Heart right ventricle (tissue), 16 donors: ENCODE measurements around the gene MGLL. TPM values are rescaled to one million over a fixed set of nuclear protein-coding genes. Genes with fewer than 3 reads are reported as not detected.

ENCODE experiments used
- ATAC-seq, 8 donors: fragments of 200-7000 bp; cut with Tn5 transposase; one replicate each; pipeline ENCODE4 v1.9.1; 2020; ENCODE audit warnings: mild to moderate bottlenecking in 8 of 8, moderate library complexity in 8 of 8, moderate number of reproducible peaks in 1 of 8
- DNase-seq, 2 donors: peaks; one replicate each; pipeline ENCODE4 v3.0.0-alpha.2; 2020
- H3K27ac ChIP-seq, 10 donors: fragments of 200-600 bp; sonication (generic) in 2 of 10; one replicate each; pipeline versions ENCODE4 v1.5.0 to v1.8.0; 2020 to 2022; ENCODE audit warnings: mild to moderate bottlenecking in 3 of 10
- H3K27me3 ChIP-seq, 7 donors: fragments of 200-600 bp; one replicate each; pipeline ENCODE4 v1.8.0; 2021 to 2022; ENCODE audit warnings: mild to moderate bottlenecking in 2 of 7
- H3K36me3 ChIP-seq, 9 donors: fragments of 200-600 bp; sonication (generic) in 1 of 9; one replicate each; pipeline versions ENCODE4 v1.5.0 to v1.8.0; 2020 to 2022; ENCODE audit warnings: mild to moderate bottlenecking in 2 of 9
- H3K4me1 ChIP-seq, 9 donors: fragments of 200-600 bp; sonication (generic) in 1 of 9; one replicate each; pipeline versions ENCODE4 v1.5.0 to v1.8.0; 2020 to 2022; ENCODE audit warnings: mild to moderate bottlenecking in 4 of 9
- H3K4me3 ChIP-seq, 10 donors: fragments of 200-600 bp; sonication (generic) in 2 of 10; one replicate each; pipeline versions ENCODE4 v1.5.0 to v1.8.0; 2020 to 2022; ENCODE audit warnings: mild to moderate bottlenecking in 7 of 10, moderate library complexity in 2 of 10
- H3K9me3 ChIP-seq, 11 donors: fragments of 200-600 bp in 10 of 11; sonication (generic) in 2 of 11; one replicate each; pipeline versions ENCODE4 v1.5.0 to v1.8.0; 2013 to 2022; ENCODE audit warnings: mild to moderate bottlenecking in 2 of 11, control low read depth in 1 of 11, moderate library complexity in 1 of 11
- CTCF ChIP-seq, 9 donors: fragments of 200-600 bp; sonication (generic) in 2 of 9; IDR thresholded peaks; one replicate each; pipeline versions ENCODE4 v1.5.0 to v1.8.0; 2021 to 2022; ENCODE audit warnings: antibody characterized with exemption in 9 of 9, mild to moderate bottlenecking in 5 of 9, moderate library complexity in 1 of 9
- WGBS, 2 donors: extraction: QIAGEN DNeasy Blood & Tissue Kit; methylation state at CpG; one replicate each; pipeline ENCODE4 v1.1.7; 2013; ENCODE audit warnings: inconsistent platforms in 1 of 2; 5-methylcytosine and 5-hydroxymethylcytosine counted together
- intact Hi-C, 10 donors: fragments of 100-400 bp; cut with DNase I; formaldehyde crosslinking; loops; one replicate each; pipeline versions ENCODE4 v1.11.1 to v1.14.2; 2022
- polyA plus RNA-seq, 2 donors: library from polyadenylated mRNA; stranded (reverse); fragments of 200-250 nt; gene quantifications; one replicate each; pipeline ENCODE4 v1.2.3, GENCODE V29; 2013
- total RNA-seq, 10 donors: library from RNA; stranded (reverse); fragmentation: NEBNext Ultra II Directional in 3 of 10; extraction: Animal tissue kit (Norgen Biotek cat#: 25700) in 3 of 10; gene quantifications; one replicate each; pipeline versions ENCODE4 v1.2.1 to v1.2.4, GENCODE V29; 2021 to 2023
- donor health status: Arrhythmogenic right ventricular cardiomyopathy.
- donor health status: ischemic (EF 13 %, LVEDD 7.1; RV severe dilation, severe dysfunction).
- donor health status: healthy with polysubstance abuse.
- donor health status: DM: no; HTN: yes; CAD: no.
- donor health status: DM: no; HTN: no; CAD: no.
- donor health status: ischemic (EF 25% LVEDD 6.9; RV normal size, moderate dysfunction).
- donor health status: ischemic (EF 25% LVEDD 5.7; RV mildly dilated, moderate dysfunction).
- donor health status: healthy.
- donor health status: DM: yes; HTN: yes; CAD: no.
- donor health status: Ischemic cardiomyopathy.
- donor health status: ischemic (EF 35%, LVEDD 5.7; RV mildly dilated, moderate dysfunction).
- donor health status: nonischemic (EF 11% LVEDD 7.7; RV severe dilation, severe dysfunction).
- donor health status: DM: yes; HTN: yes; CAD: no.
- donor health status: PGD.
- donor health status: ischemic (EF 29% LVEDD 5.4; RV normal size, mild dysfunction).
- donor health status: nonischemic (EF 23%, LVEDD 6.1; RV moderate dilation, normal function).

MGLL gene
- total and polyA plus RNA-seq, 12 donors: 35.7 to 103 (median 65.2) TPM

GRCh38 chr3:127853681-127854080 lies 31.4 kb upstream of the MGLL start:
- H3K4me3 ChIP-seq: no peak overlapping the region
- DNase-seq: no peak

GRCh38 chr3:127851899-127852298 lies 29.6 kb upstream of the MGLL start:
- H3K4me1 ChIP-seq: peaks cover 0 to 13% (median 0%) of the 10 kb centered on the region in 9 donors
- no peaks in the 10 kb centered on the region for H3K36me3 ChIP-seq
- no peak for DNase-seq
- no peaks in the 10 kb centered on the region for H3K9me3 ChIP-seq
- intact Hi-C loops: loop anchor here in 3 of 10 donors (5.0 to 10.0 kb wide), 2 partner anchors 120 to 123 kb away; no protein-coding TSS in a partner anchor
- H3K4me3 ChIP-seq: no peak overlapping the region
- 84 to 86% methylated on average over 9 of the region's 9 CpGs for WGBS, 2 donors
- no peak overlapping the region for H3K27ac ChIP-seq
- no peaks in the 10 kb centered on the region for H3K27me3 ChIP-seq
- no peak for ATAC-seq
- TF ChIP-seq CTCF (IDR thresholded peaks at IDR 0.05): no peak

More at GRCh38 chr3:127853681-127854080, 31.4 kb upstream of the MGLL start:
- Histone ChIP-seq H3K4me1 (peaks cover 0 to 2% (median 0%) of the 10 kb centered on the region in 9 donors), H3K27me3 (no peaks in the 10 kb centered on the region), H3K9me3 (no peaks in the 10 kb centered on the region), H3K36me3 (no peaks in the 10 kb centered on the region), H3K27ac (no peak overlapping the region)
- peak in 2 of 9 donors; percentile 21 to 29 for TF ChIP-seq CTCF (IDR thresholded peaks at IDR 0.05)
- WGBS, 2 donors: 86 to 87% methylated on average over 10 of the region's 10 CpGs
- intact Hi-C loops: loop anchor here in 3 of 10 donors (5.0 to 10.0 kb wide), 2 partner anchors 119 to 121 kb away; no protein-coding TSS in a partner anchor
- ATAC-seq: no peak

- Histone ChIP-seq H3K9me3 (no peaks in the 10 kb centered on the region), H3K4me3 (no peak overlapping the region), H3K36me3 (no peaks in the 10 kb centered on the region), H3K27me3 (no peaks in the 10 kb centered on the region), H3K4me1 (peaks cover 0 to 13% (median 0%) of the 10 kb centered on the region in 9 donors), H3K27ac (no peak overlapping the region)
- ATAC-seq (no peak), DNase-seq (no peak)
- TF ChIP-seq CTCF (IDR thresholded peaks at IDR 0.05): no peak
- intact Hi-C loops: loop anchor here in 1 of 10 donors (10.0 kb wide), 1 partner anchor 275 kb away; no protein-coding TSS in a partner anchor
- 93 to 96% methylated on average over 5 of the region's 5 CpGs for WGBS, 2 donors
These were observed 27.1 kb upstream of the MGLL start for GRCh38 chr3:127849368-127849767.

GRCh38 chr3:127848131-127849129 lies 26.1 kb upstream of the MGLL start:
- peak in 6 of 8 donors; percentile 58 to 75 (median 66) for ATAC-seq
- intact Hi-C loops: loop anchor here in 1 of 10 donors (10.0 kb wide), 1 partner anchor 274 kb away; no protein-coding TSS in a partner anchor

More at GRCh38 chr3:127848131-127849129, 26.1 kb upstream of the MGLL start:
- Histone ChIP-seq H3K4me3 (no peak overlapping the region), H3K36me3 (no peaks in the 10 kb centered on the region), H3K9me3 (no peaks in the 10 kb centered on the region), H3K4me1 (peaks cover 0 to 13% (median 0%) of the 10 kb centered on the region in 9 donors), H3K27ac (no peak overlapping the region), H3K27me3 (no peaks in the 10 kb centered on the region)
- peak in 2 of 9 donors; percentile 7 for TF ChIP-seq CTCF (IDR thresholded peaks at IDR 0.05)
- WGBS, 2 donors: 63% methylated on average over 9 of the region's 9 CpGs
- no peak for DNase-seq
